Fibroblast of lung (primary cell): ENCODE measurements around the gene BARX2. TPM values are rescaled to one million over a fixed set of nuclear protein-coding genes. Genes with fewer than 3 reads are reported as not detected.

Experiments
- DNase-seq, 2 donors: peaks; one replicate each; pipeline versions ENCODE4 v3.0.0 to v3.0.0-alpha.2; 2010; ENCODE audit warnings: low read depth in 2 of 2
- H2AFZ ChIP-seq: 2 replicates; pipeline ENCODE4 v1.5.1; 2012; ENCODE audit warnings: low read length, control low read depth, inconsistent platforms
- H3K27ac ChIP-seq: 2 replicates; pipeline ENCODE4 v1.5.1; 2011; ENCODE audit warnings: low read length, control low read depth; ENCODE audit not compliant: insufficient read depth
- H3K27me3 ChIP-seq: 2 replicates; pipeline ENCODE4 v1.5.1; 2011; ENCODE audit warnings: mild to moderate bottlenecking, low read length; ENCODE audit not compliant: control insufficient read depth, insufficient read depth
- H3K36me3 ChIP-seq: 2 replicates; pipeline ENCODE4 v1.5.1; 2011; ENCODE audit warnings: low read length; ENCODE audit not compliant: control insufficient read depth, insufficient read depth
- H3K4me1 ChIP-seq: 2 replicates; pipeline ENCODE4 v1.5.1; 2011; ENCODE audit warnings: low read length; ENCODE audit not compliant: control insufficient read depth, insufficient read depth; ENCODE audit errors: extremely low read depth
- H3K4me2 ChIP-seq: 2 replicates; pipeline ENCODE4 v1.5.1; 2011; ENCODE audit warnings: low read length, control low read depth; ENCODE audit not compliant: insufficient read depth; ENCODE audit errors: extremely low read depth
- H3K4me3 ChIP-seq, 4 experiments: fragments of 200-600 bp in 1 of 4; sonication (generic) in 1 of 4; replicated peaks in 1 of 4; 2 replicates each; pipeline ENCODE4 v1.5.1; 2011 to 2016; ENCODE audit warnings: low read length in 4 of 4, low read depth in 3 of 4, mild to moderate bottlenecking in 3 of 4, control low read depth in 2 of 4, inconsistent platforms in 1 of 4, mixed read lengths in 1 of 4; ENCODE audit not compliant: insufficient read depth in 1 of 4; ENCODE audit errors: control extremely low read depth in 1 of 4
- H3K79me2 ChIP-seq: 2 replicates; pipeline ENCODE4 v1.5.1; 2012; ENCODE audit warnings: mild to moderate bottlenecking, low read length, inconsistent platforms; ENCODE audit not compliant: control insufficient read depth, insufficient read depth
- H3K9ac ChIP-seq: 2 replicates; pipeline ENCODE4 v1.5.1; 2011; ENCODE audit warnings: mild to moderate bottlenecking, low read length, control low read depth; ENCODE audit not compliant: insufficient read depth
- H3K9me3 ChIP-seq: 2 replicates; pipeline ENCODE4 v1.5.1; 2012; ENCODE audit warnings: low read depth, low read length; ENCODE audit not compliant: control insufficient read depth, insufficient read depth
- H4K20me1 ChIP-seq: 2 replicates; pipeline ENCODE4 v1.5.1; 2011; ENCODE audit warnings: low read length; ENCODE audit not compliant: control insufficient read depth, insufficient read depth; ENCODE audit errors: extremely low read depth
- EZH2 ChIP-seq: IDR thresholded peaks from 2 replicates; pipeline ENCODE4 v1.5.1; 2012; ENCODE audit warnings: low read length, control low read depth, mild to moderate bottlenecking; ENCODE audit errors: missing control alignments
- polyA plus RNA-seq, 2 donors: library from polyadenylated mRNA; depleted of rRNA in 1 of 2; stranded (reverse) in 1 of 2; unstranded in 1 of 2; fragments of >200 nt; gene quantifications; 2 replicates each; pipeline ENCODE4 v1.2.1, GENCODE V29; 2011 to 2012; ENCODE audit warnings: missing spikeins in 1 of 2
- total RNA-seq: library from RNA; depleted of rRNA; stranded (reverse); fragments of >200 nt; gene quantifications from 2 replicates; pipeline ENCODE4 v1.2.1, GENCODE V29; 2014
- TF ChIP-seq, protein P1 (sequence below), 2 donors: IDR thresholded peaks in 1 of 2; conservative IDR thresholded peaks in 1 of 2; 1 replicate in 1 of 2; 2 replicates in 1 of 2; pipeline ENCODE4 v1.5.1; 2011 to 2012; ENCODE audit warnings: low read length in 2 of 2, control low read depth in 1 of 2, inconsistent platforms in 1 of 2, low read depth in 1 of 2, mild to moderate bottlenecking in 1 of 2

The BARX2 gene
- total and polyA plus RNA-seq, 2 donors (not counting 1 experiment from before 2014, with no cell fraction given) = not detected

DNA sequence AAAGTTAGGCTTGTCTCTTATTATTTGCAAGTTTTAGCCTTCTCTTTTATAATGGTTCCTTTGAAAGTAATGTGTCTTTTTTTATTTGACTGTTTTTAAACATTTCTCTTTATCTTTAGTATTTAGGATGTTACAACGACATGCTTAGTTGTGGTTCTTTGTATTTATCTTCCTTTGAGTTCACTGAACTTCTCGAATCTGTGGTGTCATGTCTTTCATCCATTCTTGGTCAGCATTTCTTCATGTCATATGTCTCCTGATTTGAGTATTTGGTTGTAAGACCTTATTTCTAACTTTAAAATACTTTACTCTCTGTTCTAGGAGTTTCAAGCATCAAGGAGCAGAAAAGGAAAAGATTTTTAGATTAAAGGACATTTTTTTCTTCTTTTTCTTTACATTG is 15.9 kb upstream of the BARX2 start:
- H3K4me1 ChIP-seq = no peaks in the 10 kb centered on the region
- H3K9me3 ChIP-seq = no peaks in the 10 kb centered on the region
- no peak overlapping the region for H3K9ac ChIP-seq
- no peaks in the 10 kb centered on the region for H4K20me1 ChIP-seq
- H3K79me2 ChIP-seq = no peaks in the 10 kb centered on the region
- H3K4me2 ChIP-seq = no peak overlapping the region
- H3K27ac ChIP-seq = no peak overlapping the region
- no peaks in the 10 kb centered on the region for H3K27me3 ChIP-seq
- H2AFZ ChIP-seq = no peak overlapping the region
- TF ChIP-seq, protein P1, sequence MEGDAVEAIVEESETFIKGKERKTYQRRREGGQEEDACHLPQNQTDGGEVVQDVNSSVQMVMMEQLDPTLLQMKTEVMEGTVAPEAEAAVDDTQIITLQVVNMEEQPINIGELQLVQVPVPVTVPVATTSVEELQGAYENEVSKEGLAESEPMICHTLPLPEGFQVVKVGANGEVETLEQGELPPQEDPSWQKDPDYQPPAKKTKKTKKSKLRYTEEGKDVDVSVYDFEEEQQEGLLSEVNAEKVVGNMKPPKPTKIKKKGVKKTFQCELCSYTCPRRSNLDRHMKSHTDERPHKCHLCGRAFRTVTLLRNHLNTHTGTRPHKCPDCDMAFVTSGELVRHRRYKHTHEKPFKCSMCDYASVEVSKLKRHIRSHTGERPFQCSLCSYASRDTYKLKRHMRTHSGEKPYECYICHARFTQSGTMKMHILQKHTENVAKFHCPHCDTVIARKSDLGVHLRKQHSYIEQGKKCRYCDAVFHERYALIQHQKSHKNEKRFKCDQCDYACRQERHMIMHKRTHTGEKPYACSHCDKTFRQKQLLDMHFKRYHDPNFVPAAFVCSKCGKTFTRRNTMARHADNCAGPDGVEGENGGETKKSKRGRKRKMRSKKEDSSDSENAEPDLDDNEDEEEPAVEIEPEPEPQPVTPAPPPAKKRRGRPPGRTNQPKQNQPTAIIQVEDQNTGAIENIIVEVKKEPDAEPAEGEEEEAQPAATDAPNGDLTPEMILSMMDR (conservative IDR thresholded peaks at IDR 0.05 in 1 of 2, IDR thresholded peaks at IDR 0.05 in 1 of 2; ENCODE audit: low read depth in 1 of 2, low read length in 2 of 2) = no peak
- no peak for TF ChIP-seq EZH2
- H3K4me3 ChIP-seq = no peak overlapping the region
- no peaks in the 10 kb centered on the region for H3K36me3 ChIP-seq
- DNase-seq = no peak

DNA sequence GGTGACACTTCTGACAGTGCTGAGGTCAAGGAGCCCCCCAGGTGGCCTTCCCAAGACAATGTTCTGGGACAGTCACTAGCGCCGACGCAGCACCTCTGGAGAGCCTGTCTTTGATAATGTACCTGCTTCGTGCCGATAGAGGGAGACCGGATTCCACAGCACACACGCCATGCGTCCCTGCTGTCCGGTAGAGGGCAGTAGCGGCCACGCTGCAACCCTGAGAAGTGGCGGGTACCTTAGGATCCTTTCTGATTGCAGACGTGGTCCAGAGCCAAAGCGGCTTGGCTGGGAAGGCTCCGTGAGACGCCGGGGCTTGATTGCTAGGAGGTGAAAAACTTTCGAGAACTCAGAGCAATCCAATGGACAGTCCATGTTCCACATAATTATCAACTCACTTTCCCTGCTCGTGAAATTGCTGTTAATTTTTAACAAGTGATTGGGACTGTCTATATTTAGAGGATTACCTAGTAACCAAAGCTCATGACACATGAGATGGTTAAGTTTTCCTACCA is 11.4 kb upstream of the BARX2 start:
- Histone ChIP-seq H3K36me3 (no peaks in the 10 kb centered on the region), H3K79me2 (no peaks in the 10 kb centered on the region), H3K27ac (no peak overlapping the region), H3K4me2 (peak overlapping the region; percentile 17), H3K9ac (no peak overlapping the region), H4K20me1 (no peaks in the 10 kb centered on the region), H2AFZ (no peak overlapping the region), H3K9me3 (no peaks in the 10 kb centered on the region), H3K4me3 (no peak overlapping the region), H3K4me1 (no peaks in the 10 kb centered on the region), H3K27me3 (no peaks in the 10 kb centered on the region)
- no peak for TF ChIP-seq EZH2
- TF ChIP-seq, protein P1 (conservative IDR thresholded peaks at IDR 0.05 in 1 of 2, IDR thresholded peaks at IDR 0.05 in 1 of 2; ENCODE audit: low read depth in 1 of 2, low read length in 2 of 2) = peak; percentile 100
- peak; percentile 76 to 84 for DNase-seq

DNA sequence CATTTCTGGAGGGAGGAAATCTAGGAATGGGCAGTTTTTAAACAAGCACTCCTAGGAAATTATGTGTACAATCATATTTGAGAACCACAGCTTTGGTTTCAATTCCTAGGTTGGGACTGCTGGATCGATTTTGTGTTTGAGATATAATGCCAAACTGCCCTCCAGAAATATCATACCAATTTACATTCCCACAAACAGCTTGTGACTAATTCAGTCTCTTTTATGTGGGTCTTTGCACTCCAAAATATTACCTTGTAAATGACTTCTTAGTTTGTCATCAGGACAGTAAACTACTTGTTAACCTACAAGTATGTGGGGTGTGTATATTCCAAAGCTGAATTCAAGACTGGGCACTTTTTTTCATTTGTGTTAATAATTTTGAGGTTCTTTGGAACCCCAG is 9.8 kb upstream of the BARX2 start:
- Histone ChIP-seq H3K9me3 (no peaks in the 10 kb centered on the region), H3K27ac (no peak overlapping the region), H4K20me1 (no peaks in the 10 kb centered on the region), H3K4me2 (no peak overlapping the region), H3K27me3 (peaks cover 2% of the 10 kb centered on the region), H3K79me2 (no peaks in the 10 kb centered on the region), H3K4me3 (no peak overlapping the region), H2AFZ (no peak overlapping the region), H3K9ac (no peak overlapping the region), H3K4me1 (no peaks in the 10 kb centered on the region), H3K36me3 (no peaks in the 10 kb centered on the region)
- TF ChIP-seq, protein P1 (conservative IDR thresholded peaks at IDR 0.05 in 1 of 2, IDR thresholded peaks at IDR 0.05 in 1 of 2; ENCODE audit: low read depth in 1 of 2, low read length in 2 of 2) = no peak
- TF ChIP-seq EZH2 = no peak
- no peak for DNase-seq
